Activated B cell treated with CpG ODN at 0.5 μM for 24 hours (primary cell): ENCODE results near the gene MRPL32. TPM values are rescaled to one million over a fixed set of nuclear protein-coding genes. Genes with fewer than 3 reads are reported as not detected.

Experiments
- ATAC-seq: fragments of 200-7000 bp; cut with Tn5 transposase; one replicate; pipeline ENCODE4 v1.10.0; 2021; ENCODE audit warnings: low read depth, mild to moderate bottlenecking, moderate library complexity
- CTCF ChIA-PET: fragments of 350-600 bp; sonication (Branson Sonifier 250); formaldehyde crosslinking; loops from one replicate; lab custom pipeline; 2021; ENCODE audit warnings: antibody characterized with exemption; lab: Charles Lee
- POLR2A ChIA-PET: fragments of 350-600 bp; sonication (Branson Sonifier 250); formaldehyde crosslinking; loops from one replicate; lab custom pipeline; 2021; ENCODE audit warnings: antibody characterized with exemption; lab: Charles Lee
- DNase-seq: peaks from one replicate; pipeline ENCODE4 v3.0.0; 2022
- H3K27ac Mint-ChIP-seq: one replicate; pipeline ENCODE4 v1.8.0; 2020; ENCODE audit warnings: mixed read lengths
- H3K27me3 Mint-ChIP-seq: one replicate; pipeline ENCODE4 v1.8.0; 2021; ENCODE audit warnings: mixed read lengths
- H3K36me3 Mint-ChIP-seq: one replicate; pipeline ENCODE4 v1.8.0; 2021; ENCODE audit warnings: low read depth, mixed read lengths
- H3K4me1 Mint-ChIP-seq: one replicate; pipeline ENCODE4 v1.8.0; 2021; ENCODE audit warnings: mixed read lengths
- H3K4me3 Mint-ChIP-seq: one replicate; pipeline ENCODE4 v1.8.0; 2020; ENCODE audit warnings: mild to moderate bottlenecking, mixed read lengths
- H3K9me3 Mint-ChIP-seq: one replicate; pipeline ENCODE4 v1.8.0; 2020; ENCODE audit warnings: mixed read lengths
- CTCF ChIP-seq: fragments of 200-600 bp; IDR thresholded peaks from one replicate; pipeline ENCODE4 v1.8.0; 2022; ENCODE audit warnings: antibody characterized with exemption, mild to moderate bottlenecking
- intact Hi-C: fragments of 100-400 bp; cut with micrococcal nuclease; formaldehyde crosslinking; loops from one replicate; pipeline ENCODE4 v1.15.1; 2024
- total RNA-seq: library from RNA; stranded (reverse); gene quantifications from 2 replicates; pipeline ENCODE4 v1.2.3, GENCODE V29; 2022

Gene MRPL32
- total RNA-seq, 1 donor from 2014 or later: 38.8 TPM

GRCh38 chr7:42972699-42973500 is 40.7 kb downstream of the MRPL32 start:
- H3K9me3 Mint-ChIP-seq: no peaks in the 10 kb centered on the region
- no peak overlapping the region for H3K4me3 Mint-ChIP-seq
- intact Hi-C loops: no loop called here
- TF ChIP-seq CTCF: no peak
- ATAC-seq (no peak), DNase-seq (no peak)
- ChIA-PET POLR2A (no interaction called here), CTCF (no interaction called here)
- no peaks in the 10 kb centered on the region for H3K36me3 Mint-ChIP-seq
- peaks cover 17% of the 10 kb centered on the region for H3K27me3 Mint-ChIP-seq
- no peak overlapping the region for H3K27ac Mint-ChIP-seq
- H3K4me1 Mint-ChIP-seq: no peaks in the 10 kb centered on the region

DNA sequence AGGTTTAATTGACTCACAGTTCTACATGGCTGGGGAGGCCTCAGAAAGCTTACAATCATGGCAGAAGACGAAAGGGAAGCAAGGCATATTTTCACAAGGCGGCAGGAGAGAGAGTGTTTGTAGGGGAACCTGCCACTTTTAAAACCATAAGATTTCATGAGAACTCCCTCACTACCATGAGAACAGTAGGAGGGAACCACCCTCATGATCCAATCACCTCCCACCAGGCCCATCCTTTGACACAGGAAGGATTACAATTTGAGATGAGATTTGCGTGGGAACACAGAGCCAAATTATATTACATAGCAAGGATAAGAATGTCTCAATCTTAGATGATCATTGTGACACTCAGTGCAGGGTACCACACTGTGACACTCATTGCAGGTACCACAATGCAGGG is 44.2 kb downstream of the MRPL32 start:
- no peak overlapping the region for H3K4me3 Mint-ChIP-seq
- H3K27me3 Mint-ChIP-seq: peaks cover 26% of the 10 kb centered on the region
- intact Hi-C loops: no loop called here
- DNase-seq (no peak), ATAC-seq (no peak)
- CTCF ChIA-PET: no interaction called here
- no peaks in the 10 kb centered on the region for H3K36me3 Mint-ChIP-seq
- POLR2A ChIA-PET: no interaction called here
- H3K9me3 Mint-ChIP-seq: no peaks in the 10 kb centered on the region
- H3K4me1 Mint-ChIP-seq: no peaks in the 10 kb centered on the region
- H3K27ac Mint-ChIP-seq: no peak overlapping the region
- TF ChIP-seq CTCF: no peak

- Mint-ChIP-seq H3K27me3 (peaks cover 26% of the 10 kb centered on the region), H3K4me1 (no peaks in the 10 kb centered on the region), H3K27ac (no peak overlapping the region), H3K9me3 (peaks cover under 1% of the 10 kb centered on the region), H3K4me3 (no peak overlapping the region), H3K36me3 (no peaks in the 10 kb centered on the region)
- TF ChIP-seq CTCF: no peak
- ATAC-seq: no peak
- intact Hi-C loops: no loop called here
- POLR2A ChIA-PET: no interaction called here
- CTCF ChIA-PET: no interaction called here
- no peak for DNase-seq
Observed at GRCh38 chr7:42978496-42978895, 46.3 kb downstream of the MRPL32 start.

- no peak for TF ChIP-seq CTCF
- no peaks in the 10 kb centered on the region for H3K36me3 Mint-ChIP-seq
Observed at GRCh38 chr7:42980084-42980483, 47.9 kb downstream of the MRPL32 start.

DNA sequence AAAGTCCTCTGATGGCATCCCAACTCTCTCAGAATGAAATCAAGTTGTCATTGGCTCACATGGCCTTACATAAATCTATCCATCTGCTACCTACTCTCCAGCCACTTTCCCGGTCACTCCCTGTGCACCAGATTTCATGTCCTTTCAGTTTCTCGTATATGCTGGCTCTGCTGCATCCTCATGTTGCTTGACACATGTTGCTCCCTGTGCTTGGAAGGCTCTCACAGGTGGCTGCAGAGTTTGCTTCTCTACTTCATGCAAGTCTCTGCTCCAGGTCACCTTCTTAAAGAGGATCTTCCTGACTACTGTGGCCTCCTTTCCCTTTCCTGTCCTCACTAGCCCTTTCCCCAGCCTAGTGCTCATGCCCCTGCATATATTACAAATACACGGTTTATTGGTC is 48.3 kb downstream of the MRPL32 start:
- H3K27me3 Mint-ChIP-seq: peaks cover 21% of the 10 kb centered on the region
- no peak for TF ChIP-seq CTCF
- H3K4me3 Mint-ChIP-seq: no peak overlapping the region
- H3K4me1 Mint-ChIP-seq: no peaks in the 10 kb centered on the region
- ATAC-seq (no peak), DNase-seq (no peak)
- ChIA-PET CTCF (no interaction called here), POLR2A (no interaction called here)
- peaks cover 7% of the 10 kb centered on the region for H3K9me3 Mint-ChIP-seq
- no peak overlapping the region for H3K27ac Mint-ChIP-seq
- intact Hi-C loops: no loop called here
- no peaks in the 10 kb centered on the region for H3K36me3 Mint-ChIP-seq

More at GRCh38 chr7:42980084-42980483, 47.9 kb downstream of the MRPL32 start:
- ChIA-PET CTCF (no interaction called here), POLR2A (no interaction called here)
- Mint-ChIP-seq H3K4me3 (no peak overlapping the region), H3K27ac (no peak overlapping the region), H3K27me3 (peaks cover 22% of the 10 kb centered on the region), H3K4me1 (no peaks in the 10 kb centered on the region), H3K9me3 (peaks cover 7% of the 10 kb centered on the region)
- ATAC-seq: no peak
- no peak for DNase-seq
- intact Hi-C loops: no loop called here
